Measurements from ENCODE around the gene MFRP.
A peak's percentile ranks its signal among the peaks of the same experiment; 100 is the strongest.
"Not testable (repeated sequence)": the region's sequence is repeated elsewhere in the genome, so short reads cannot be mapped to it uniquely, and the experiment has no call there.

MFRP gene

DNA sequence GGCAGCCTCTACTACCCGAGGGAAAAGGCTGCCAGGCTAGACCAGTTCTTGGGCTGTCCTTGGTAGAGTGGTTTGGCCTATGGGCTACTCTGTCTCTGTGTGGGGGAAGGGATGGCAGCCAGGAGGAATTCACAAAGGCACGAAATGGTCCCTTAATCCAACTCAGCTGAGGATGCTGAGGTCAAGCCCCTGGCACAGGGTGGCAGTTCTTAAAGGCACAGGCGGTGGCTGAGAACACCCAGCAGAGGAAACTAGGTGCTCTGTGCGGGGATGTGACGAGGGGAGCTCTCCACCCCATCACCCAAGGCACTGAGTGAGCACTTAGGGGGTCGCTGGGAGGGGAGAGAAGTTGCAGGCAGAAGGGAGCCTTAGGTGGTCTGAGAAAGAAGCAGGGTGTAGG is at the start of gene MFRP:
MFRP (minus strand) TSS at position 101 of the 400 bp plus-strand sequence. CDS start 192 bp downstream, outside the sequence.
- DNase-seq (ENCODE audit: low spot score) = no peak

GRCh38 chr11:119391275-119391674 is 44.8 kb upstream of the MFRP start:
- DNase-seq (ENCODE audit: low spot score) = no peak

- DNase-seq (ENCODE audit: low spot score) = no peak
Measured at GRCh38 chr11:119389611-119390254, 43.2 kb upstream of the MFRP start.

DNA sequence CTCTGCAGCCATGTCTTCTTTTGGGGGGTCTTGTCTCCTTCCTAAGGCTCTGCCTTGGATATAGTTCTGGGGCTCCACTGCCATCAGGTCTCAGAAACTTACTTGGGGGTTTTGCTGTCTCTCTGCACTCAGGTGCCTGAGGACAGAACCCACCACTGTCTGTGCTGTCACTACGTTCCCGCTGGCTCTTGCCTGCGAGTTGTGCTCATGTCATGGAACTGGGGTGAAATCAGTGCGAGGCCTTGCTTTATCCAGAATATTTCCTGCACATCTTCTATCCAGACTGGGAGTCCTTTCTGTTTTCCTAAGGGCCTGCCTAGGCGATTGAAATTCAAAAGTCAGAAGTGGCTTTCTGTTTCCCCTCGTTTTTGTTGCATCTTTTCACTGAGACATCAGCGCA is 41.6 kb upstream of the MFRP start:
- no peak for DNase-seq (ENCODE audit: low spot score)

DNA sequence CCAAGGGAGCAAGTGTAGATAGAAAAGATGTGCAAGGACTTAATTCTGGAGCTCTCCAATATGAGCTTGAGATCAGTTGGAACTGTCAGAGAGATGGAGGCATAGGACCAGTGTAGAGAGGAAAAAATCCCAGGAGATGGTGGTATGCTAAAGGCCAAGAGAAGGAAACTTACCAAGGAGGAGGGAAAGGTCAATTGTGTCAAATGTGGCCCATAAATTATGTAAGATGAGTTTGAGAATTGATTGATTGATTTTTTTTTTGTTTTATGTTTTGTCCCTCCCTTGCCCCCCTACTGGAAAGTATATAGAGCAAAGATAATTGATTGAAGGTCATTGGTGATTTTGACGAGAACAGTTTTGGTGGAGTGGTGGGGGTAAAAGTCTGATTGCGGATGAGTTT is 37.8 kb upstream of the MFRP start:
- DNase-seq (ENCODE audit: low spot score) = no peak

GRCh38 chr11:119382513-119382912 is 36.0 kb upstream of the MFRP start:
- not testable (repeated sequence) for DNase-seq (ENCODE audit: low spot score)

DNA sequence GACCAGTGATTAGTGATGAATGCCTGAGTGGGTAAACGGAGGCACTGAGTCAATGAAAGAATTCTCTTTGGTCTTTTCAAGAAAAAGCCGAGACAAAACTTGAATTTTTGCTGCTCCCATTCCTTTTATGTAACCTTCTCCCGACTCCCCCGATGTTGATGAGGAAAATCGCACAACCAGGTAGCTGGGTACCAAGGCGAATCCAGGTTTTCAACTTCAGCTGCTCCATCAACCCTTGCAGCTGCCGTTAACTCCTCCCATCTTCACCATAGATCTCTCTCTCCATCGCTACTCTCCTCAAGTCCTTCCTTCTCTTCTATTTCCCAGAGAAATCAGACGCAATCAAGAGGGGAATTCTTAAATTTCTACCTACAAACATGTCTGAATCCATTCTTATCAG is 35.6 kb upstream of the MFRP start:
- DNase-seq (ENCODE audit: low spot score) = no peak

DNA sequence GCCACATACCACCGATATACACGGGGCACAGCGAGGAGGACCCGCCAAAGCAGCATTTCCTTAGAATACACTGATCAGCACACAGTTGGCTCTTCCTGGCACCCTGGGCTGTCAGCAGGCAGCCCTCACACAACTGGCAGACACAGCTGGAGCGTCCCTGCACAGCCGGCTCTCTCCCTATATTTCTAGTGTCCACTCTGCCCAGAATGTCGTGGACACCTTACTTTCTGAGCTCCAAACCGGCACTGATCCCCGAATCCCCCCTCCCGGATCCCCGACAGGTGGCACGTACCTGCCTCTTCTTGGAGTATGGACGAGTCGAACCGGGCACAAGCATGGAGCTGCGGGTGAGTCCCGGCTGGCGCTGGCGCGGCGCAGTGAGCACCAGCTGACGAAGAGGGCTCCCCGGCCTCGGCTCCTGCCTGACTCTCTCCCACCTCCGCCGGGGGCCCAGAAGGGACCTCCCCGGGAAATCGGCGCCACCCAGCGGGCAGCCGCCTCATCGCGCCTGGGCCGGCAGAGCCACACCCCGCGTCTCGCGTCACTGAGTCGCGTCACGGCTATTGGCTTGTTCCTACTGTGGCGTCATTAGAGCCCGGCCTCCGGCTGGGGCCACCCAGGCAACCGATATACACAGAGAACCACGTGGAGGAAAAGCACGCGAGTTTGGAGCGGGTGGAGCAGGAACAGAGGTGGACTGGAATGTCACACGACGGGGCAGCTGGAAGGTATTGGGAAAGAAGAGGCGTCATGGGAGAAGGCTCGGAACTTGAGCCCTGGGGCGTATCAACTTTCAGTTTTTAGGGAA is 34.9 kb upstream of the MFRP start, which contains the start of gene USP2:
USP2 (minus strand) TSS at position 510 of the 808 bp plus-strand sequence. CDS start 8,210 bp downstream, outside the sequence.
- DNase-seq (ENCODE audit: low spot score) = peak; percentile 95

GRCh38 chr11:119380827-119381180 is 34.3 kb upstream of the MFRP start:
- DNase-seq (ENCODE audit: low spot score) = no peak

DNA sequence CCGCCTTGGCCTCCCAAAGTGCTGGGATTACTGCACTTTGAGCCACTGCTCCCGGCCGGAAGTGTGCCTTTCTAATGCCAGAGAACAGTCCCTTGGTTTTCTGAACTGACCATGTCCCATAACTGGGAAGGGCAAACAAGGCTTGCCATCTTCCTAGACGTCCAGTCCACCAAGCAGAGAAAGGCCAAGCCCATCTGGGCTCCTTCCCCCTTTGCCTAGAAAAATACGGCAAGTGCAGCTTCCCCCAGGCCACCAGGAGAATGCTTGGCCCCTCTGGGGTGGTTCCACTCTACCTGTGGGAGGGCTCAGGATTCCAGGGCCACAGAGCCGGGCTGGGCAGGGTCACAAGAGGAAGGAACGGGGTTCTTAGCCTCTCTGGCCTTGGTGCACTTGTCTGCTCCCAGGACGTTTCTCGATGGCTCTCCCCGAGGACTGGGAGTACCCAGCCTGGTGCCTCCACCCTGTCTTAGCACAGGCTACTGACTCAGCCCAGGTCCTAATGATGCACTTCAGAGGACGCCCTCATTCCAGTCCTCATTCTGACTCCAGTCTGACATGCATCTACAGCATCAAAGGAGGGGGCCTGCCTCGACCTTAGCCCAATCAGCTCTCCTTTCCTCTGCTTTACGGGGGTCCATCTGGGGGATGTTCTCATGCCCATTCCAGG is 33.8 kb upstream of the MFRP start:
- no peak for DNase-seq (ENCODE audit: low spot score)

DNA sequence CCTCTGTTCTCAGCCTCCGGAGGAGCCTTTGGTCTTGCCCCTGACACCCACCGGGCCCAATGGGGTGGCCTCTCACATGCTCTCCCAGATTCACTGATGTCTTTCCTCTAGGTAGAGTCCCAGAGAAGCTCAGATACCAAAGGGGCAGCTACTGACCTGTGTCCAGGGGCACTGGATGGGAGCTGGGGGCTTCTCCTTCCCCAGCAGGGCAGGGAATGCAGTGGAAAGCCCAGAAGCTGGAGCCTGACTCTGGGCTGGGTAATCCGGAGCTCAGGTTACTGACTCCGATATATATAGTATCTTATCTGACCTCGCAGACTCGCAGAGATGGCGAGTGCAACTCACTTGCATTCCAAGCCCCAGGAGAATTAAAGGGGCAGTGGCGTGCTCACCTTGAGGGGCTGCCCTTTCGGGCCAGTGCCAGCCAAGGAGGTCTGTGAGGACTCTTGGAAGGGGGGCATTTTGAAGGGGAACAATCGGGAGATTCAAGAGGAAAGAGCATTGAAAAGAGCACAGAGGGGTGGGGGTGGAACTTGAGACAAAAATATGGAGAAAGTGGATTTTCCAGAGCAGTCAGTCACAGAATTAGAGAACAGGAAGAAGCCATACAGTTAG is 32.5 kb upstream of the MFRP start:
- no peak for DNase-seq (ENCODE audit: low spot score)

DNA sequence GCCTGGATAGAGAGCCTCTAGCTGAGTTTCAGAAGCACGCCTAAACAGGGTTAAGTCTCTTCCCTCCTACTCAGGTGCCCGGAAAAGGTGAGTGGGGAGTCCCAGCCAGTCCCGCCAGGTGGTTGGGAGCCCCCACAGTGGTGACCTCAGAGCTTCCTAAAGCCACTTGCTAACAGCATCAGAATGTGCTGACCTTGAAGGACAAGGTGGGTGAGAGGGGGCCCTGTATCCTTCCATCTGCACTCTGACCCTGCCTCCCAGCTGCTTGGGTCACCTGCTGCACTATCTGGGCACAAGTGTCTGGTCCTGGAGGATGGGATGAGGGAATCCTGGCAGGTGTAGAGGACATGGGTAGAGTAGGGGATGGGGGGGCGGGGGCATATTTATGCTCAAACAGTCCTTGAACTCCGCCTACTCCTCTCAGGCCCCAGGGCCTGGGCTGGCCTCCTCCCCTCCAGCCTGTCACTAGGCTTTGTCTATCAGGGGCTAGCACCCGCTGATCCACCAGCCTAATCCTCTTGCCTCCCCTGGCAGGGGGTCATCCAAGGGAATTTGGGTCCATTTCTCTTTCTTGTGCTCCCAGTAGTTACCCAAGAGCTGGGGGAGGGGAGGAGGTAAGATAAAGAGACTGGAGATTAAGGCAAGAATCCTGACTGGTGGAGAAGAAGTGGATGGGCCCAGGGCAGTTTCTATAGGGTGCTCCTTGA is 31.6 kb upstream of the MFRP start:
- no peak for DNase-seq (ENCODE audit: low spot score)

DNA sequence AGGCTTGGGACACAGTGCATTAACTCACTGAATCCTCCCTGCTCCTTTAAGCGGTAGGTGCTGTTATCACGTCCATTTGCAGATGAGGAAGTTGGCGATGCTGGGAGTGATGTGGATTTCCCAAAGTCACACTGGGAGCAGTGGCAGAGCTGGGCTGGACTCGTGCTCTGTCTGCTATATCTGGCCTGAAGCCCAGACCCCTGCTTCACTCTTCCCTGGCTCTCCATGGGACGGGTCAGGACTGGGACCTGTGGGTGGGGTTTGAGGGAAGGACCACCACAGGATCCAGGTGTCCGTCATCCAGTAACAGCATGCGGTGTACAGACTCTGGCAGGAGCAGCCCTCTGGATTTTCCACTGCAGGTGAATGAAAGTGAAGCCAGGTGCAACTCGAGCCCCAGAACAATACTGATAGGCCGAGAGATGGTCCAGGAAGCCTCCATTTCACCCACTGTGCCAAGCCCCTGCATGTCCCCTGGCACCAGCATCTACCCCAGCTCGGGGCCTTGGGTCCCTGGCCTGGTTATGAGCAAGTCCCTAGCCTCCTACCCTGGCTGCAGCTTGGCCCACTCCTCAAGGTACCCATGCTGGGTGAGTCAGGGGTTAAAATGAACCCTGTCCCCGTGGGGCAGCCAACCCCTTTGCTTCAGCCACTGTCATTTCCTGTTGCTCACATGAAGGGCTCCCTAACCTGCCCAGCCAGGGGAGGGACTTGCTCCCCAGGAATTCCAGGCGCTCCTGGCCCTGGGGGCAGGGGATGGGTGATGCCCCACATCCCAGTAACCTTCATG is 30.8 kb upstream of the MFRP start:
- no peak for DNase-seq (ENCODE audit: low spot score)

GRCh38 chr11:119376197-119376847 is 29.8 kb upstream of the MFRP start:
- DNase-seq (ENCODE audit: low spot score) = no peak

DNA sequence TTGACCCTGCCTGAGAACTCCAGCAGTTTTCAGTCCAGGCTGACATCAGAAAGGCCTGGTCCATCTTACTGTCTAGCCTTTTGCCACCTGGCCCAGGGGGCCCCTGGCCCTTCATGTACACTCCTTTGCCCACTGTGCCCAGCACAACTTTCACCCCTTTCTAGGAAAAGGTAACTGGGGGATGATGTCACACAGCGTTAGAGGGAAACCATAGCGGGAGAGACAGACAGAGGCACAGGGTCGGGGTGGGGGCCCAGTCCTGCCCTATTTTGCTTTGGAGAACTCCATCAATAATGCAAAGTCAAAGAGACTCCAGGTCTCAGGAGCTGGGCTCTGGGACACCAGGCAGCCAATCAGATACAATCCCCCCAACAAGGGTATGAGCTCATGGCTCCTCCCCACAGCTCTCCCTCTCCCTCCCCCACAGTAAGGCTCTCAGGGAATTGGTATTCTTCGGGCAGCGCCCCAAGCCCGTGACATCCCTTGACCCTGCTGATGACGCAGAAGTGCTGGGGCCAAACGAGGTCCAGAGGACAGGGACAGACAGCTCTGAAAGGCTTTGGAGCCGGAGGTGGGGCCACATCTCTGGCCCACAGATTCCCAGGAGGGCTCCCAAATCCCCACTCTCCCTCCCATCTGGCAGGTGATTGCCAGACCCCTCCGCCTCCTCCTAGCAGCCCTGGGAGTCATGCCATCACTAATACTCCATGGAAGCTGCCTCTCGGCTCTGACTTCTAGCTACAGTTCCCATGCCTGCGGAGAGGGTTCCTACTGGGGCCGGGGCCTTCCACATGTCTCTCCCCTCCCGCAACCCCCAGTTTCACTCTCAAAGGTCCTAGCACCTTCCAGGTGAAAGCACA is 29.1 kb upstream of the MFRP start:
- no peak for DNase-seq (ENCODE audit: low spot score)

- DNase-seq (ENCODE audit: low spot score) = no peak
Measured at GRCh38 chr11:119374632-119375336, 28.3 kb upstream of the MFRP start.

DNA sequence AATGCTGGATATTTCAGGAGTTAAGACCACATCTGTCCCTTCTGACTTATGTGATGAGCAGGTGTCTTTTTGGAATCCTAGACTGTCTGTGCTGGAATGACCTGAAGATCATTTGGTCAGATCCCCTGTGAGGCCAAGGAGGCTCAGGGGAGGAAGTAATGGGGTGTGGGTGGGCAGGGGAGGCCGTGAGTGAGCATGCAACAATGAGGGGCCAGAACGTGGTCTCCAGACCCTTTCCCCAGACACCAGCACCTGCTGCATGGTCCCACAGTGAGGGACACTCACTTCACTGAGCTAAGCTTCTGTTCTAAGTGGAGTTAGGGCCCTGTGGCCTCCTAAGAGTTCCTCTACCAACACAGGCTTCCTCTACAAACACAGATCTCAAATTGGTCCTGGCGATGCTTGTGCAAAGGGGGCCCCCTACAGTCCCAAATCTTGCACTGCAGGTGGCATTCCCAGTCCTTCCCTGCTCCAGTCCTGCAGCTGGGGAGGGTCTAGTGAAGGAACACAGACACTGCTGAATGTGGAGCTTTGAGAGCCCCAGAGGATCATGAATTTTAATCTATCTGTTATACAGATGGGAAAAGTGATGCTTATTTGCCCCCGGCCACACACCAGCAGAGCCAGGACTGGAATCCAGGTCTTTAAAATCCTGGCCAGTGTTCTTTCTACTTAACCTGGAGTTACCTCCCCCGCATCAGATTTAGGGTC is 27.6 kb upstream of the MFRP start:
- DNase-seq (ENCODE audit: low spot score) = peak; percentile 42
